GM10266 (cell line): ENCODE data around the gene FDCSP.
"Not testable (repeated sequence)": the region's sequence is repeated elsewhere in the genome, so short reads cannot be mapped to it uniquely, and the experiment has no call there.

Experiments
- DNase-seq: peaks from one replicate; pipeline ENCODE4 v3.0.0; 2012; ENCODE audit errors: extremely low spot score
- TF ChIP-seq, protein P1 (sequence below): IDR thresholded peaks from 2 replicates; pipeline ENCODE4 v1.5.1; 2012; ENCODE audit warnings: mild to moderate bottlenecking, low read depth; ENCODE audit not compliant: control insufficient read depth, insufficient read depth; ENCODE audit errors: missing control alignments

Gene FDCSP

DNA sequence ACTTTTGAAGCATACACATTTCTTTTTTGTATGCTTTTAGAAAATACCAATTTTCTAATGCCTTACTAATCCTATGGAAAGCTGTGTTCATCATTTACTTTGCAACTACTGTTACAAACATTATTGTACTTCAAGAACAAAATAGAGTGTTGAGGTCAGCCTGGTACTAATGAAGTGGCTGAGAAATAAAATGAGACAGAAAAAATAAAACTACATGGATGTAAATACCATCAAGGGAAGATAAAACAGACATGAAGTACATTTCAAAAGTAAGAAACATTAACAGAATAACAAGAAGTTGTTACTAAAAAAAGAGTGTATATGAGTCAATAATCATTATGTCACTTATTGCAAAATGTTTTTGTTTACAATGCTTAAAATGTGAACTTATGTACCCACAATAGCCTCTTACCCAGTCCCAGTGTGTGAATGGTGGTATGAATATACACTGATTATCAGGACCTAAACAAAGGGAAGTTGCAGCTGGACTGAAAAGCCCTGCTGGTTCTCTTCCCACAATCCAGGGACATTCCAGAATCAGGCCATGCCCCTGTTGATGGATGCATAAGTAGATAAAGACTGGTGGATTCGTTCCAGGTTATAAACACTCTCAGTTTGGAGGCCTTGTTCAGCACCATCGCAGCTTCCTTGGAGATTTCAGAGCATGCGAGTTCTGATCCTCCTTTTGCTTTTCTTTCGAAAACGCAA, 14.1 kb downstream of the FDCSP start:
- no peak for DNase-seq

GRCh38 chr4:70242297-70242696, 16.4 kb downstream of the FDCSP start, which contains the start of gene CSN3:
CSN3 (plus strand) TSS chr4:70242597; CDS start chr4:70244820, 2,223 bp downstream.
- DNase-seq = not testable (repeated sequence)

More for the DNA sequence above, 14.1 kb downstream of the FDCSP start:
- TF ChIP-seq, protein P1, sequence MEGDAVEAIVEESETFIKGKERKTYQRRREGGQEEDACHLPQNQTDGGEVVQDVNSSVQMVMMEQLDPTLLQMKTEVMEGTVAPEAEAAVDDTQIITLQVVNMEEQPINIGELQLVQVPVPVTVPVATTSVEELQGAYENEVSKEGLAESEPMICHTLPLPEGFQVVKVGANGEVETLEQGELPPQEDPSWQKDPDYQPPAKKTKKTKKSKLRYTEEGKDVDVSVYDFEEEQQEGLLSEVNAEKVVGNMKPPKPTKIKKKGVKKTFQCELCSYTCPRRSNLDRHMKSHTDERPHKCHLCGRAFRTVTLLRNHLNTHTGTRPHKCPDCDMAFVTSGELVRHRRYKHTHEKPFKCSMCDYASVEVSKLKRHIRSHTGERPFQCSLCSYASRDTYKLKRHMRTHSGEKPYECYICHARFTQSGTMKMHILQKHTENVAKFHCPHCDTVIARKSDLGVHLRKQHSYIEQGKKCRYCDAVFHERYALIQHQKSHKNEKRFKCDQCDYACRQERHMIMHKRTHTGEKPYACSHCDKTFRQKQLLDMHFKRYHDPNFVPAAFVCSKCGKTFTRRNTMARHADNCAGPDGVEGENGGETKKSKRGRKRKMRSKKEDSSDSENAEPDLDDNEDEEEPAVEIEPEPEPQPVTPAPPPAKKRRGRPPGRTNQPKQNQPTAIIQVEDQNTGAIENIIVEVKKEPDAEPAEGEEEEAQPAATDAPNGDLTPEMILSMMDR = no peak

GRCh38 chr4:70243091-70243490, 17.2 kb downstream of the FDCSP start:
- no peak for DNase-seq
- TF ChIP-seq, protein P1 = no peak

DNA sequence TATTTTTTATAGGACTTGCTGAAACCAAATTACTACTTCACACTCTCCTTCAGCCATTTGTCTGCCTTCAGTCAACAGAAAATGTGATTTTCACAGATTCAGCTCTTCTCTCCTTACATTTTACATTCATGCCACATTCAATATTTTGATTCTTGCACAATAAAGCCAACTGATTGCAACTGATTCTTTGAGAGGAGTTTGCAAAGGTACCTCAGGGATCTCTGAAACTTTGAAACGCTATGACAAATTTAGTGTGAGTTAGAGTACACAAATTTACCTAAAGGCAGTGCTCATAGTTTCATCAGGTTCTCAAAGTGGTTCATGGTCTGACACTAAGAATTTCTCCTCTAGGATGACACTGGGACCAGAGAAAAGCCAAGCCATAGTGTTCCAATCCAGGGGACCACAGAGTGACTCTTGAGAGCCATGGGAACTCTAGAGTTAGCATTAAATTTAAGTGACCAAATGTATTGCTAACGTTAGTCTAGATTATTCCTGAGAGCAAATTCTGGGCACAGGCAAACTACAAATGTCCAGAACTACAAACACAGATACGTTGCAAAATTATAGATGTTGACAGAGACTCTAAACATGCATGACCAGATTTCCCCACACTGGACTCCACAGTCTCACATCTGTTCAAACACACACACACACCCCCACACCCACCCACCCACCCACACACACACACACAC, 25.5 kb downstream of the FDCSP start:
- no peak for DNase-seq
- TF ChIP-seq, protein P1 = no peak

DNA sequence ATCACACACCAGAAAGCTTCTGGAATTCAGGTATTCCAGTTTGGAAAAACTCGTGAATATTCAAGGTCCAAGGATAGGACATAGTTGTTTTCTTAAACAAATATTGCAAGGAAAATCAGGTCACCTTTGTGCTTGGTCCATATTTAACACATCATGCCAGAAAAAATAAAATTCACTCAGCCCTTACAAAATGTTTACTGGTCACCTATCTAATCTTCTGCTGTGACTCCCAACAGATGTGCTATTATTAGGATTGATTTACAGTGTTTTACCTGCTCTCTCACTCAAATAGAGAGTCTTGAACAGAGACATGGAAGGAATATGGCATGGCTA, 26.0 kb downstream of the FDCSP start:
- no peak for DNase-seq
- TF ChIP-seq, protein P1 = no peak

DNA sequence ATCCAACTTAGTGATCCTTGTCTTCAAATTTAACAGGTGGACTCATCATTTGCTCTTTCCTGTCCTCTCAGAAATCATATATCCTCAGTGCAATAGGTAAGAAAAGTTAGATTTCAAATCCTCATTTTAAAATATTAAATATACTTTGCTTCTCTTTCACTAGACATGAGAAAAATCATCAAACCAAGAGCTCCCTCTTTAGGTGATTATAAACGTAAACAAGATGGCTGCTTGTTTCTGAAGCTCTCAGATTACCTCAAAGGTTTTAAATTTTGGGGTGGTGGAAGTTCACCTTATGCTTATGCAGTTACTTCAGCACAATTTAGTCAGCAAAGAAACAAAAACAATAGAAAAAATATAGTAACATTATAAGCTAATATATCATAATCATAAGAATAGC, 43.8 kb downstream of the FDCSP start:
- DNase-seq = no peak
- TF ChIP-seq, protein P1 = no peak

- no peak for DNase-seq
- TF ChIP-seq, protein P1 = no peak
Measured at GRCh38 chr4:70277121-70277520, 51.2 kb downstream of the FDCSP start.
